Embryonic facial prominence (tissue), 1 donor: Measurements from ENCODE around the gene FAM111A.

Experiments used
- DNase-seq: peaks from one replicate; pipeline ENCODE4 v3.0.0-alpha.2; 2016; ENCODE audit errors: extremely low spot score

Gene FAM111A

GRCh38 chr11:59141673-59142460 is 789 bp upstream of the FAM111A start:
- no peak for DNase-seq

- no peak for DNase-seq
Measured at GRCh38 chr11:59144096-59144495, 1.4 kb downstream of the FAM111A start.

- DNase-seq, result peak; percentile 66
Measured at GRCh38 chr11:59144579-59145345, 2.1 kb downstream of the FAM111A start.

- DNase-seq, result no peak
Measured at GRCh38 chr11:59145534-59145933, 2.9 kb downstream of the FAM111A start.

GRCh38 chr11:59151761-59152160 is 9.1 kb downstream of the FAM111A start:
- DNase-seq, result no peak

GRCh38 chr11:59152312-59152951 is 9.8 kb downstream of the FAM111A start:
- no peak for DNase-seq

GRCh38 chr11:59154610-59155009 is 12.0 kb downstream of the FAM111A start:
- no peak for DNase-seq

GRCh38 chr11:59157433-59157832 is 14.8 kb downstream of the FAM111A start:
- no peak for DNase-seq

- DNase-seq, result peak; percentile 63
Measured at GRCh38 chr11:59158206-59159068, 15.8 kb downstream of the FAM111A start.

- no peak for DNase-seq
Measured at GRCh38 chr11:59164028-59164427, 21.4 kb downstream of the FAM111A start.

- peak; percentile 85 for DNase-seq
Measured at GRCh38 chr11:59171508-59172322, 29.1 kb downstream of the FAM111A start, which contains the start of gene DTX4. DTX4 (plus strand) TSS chr11:59172132; CDS start chr11:59172596, 464 bp downstream.

GRCh38 chr11:59172345-59173079 is 29.9 kb downstream of the FAM111A start:
- no peak for DNase-seq

GRCh38 chr11:59173080-59173963 is 30.7 kb downstream of the FAM111A start:
- no peak for DNase-seq

- no peak for DNase-seq
Measured at GRCh38 chr11:59173964-59174663, 31.5 kb downstream of the FAM111A start.

GRCh38 chr11:59174664-59175033 is 32.0 kb downstream of the FAM111A start:
- DNase-seq, result no peak

- no peak for DNase-seq
Measured at GRCh38 chr11:59175091-59175501, 32.4 kb downstream of the FAM111A start.

GRCh38 chr11:59176330-59176729 is 33.7 kb downstream of the FAM111A start:
- no peak for DNase-seq

- no peak for DNase-seq
Measured at GRCh38 chr11:59178402-59178801, 35.7 kb downstream of the FAM111A start.
